ENCODE data around the gene SLC16A8.

GRCh38 chr22:38103641-38104040 lies 19.7 kb upstream of the SLC16A8 start:
- TF ChIP-seq CTCF (conservative IDR thresholded peaks at IDR 0.05; ENCODE audit: low read depth in 2 of 2) (no peak), POLR2AphosphoS5 (IDR thresholded peaks at IDR 0.05; ENCODE audit: low read depth) (no peak), REST (IDR thresholded peaks at IDR 0.05; ENCODE audit: unreplicated experiment) (no peak), JUNB (IDR thresholded peaks at IDR 0.05; ENCODE audit: unreplicated experiment) (no peak)
